Kidney glomerular epithelial cell (primary cell): ENCODE results near the gene PRDM8.
A peak's percentile ranks its signal among the peaks of the same experiment; 100 is the strongest.
"Not testable (repeated sequence)": the region's sequence is repeated elsewhere in the genome, so short reads cannot be mapped to it uniquely, and the experiment has no call there.

Experiments used
- DNase-seq: peaks from one replicate; lab custom pipeline; 2025; lab: John Stamatoyannopoulos, UW

PRDM8 gene

GRCh38 chr4:80196922-80197573 is at the start of gene PRDM8:
TSS of gene PRDM8 (plus strand) at chr4:80197503. CDS start at chr4:80200081, 2,578 bp downstream.
- no peak for DNase-seq

DNA sequence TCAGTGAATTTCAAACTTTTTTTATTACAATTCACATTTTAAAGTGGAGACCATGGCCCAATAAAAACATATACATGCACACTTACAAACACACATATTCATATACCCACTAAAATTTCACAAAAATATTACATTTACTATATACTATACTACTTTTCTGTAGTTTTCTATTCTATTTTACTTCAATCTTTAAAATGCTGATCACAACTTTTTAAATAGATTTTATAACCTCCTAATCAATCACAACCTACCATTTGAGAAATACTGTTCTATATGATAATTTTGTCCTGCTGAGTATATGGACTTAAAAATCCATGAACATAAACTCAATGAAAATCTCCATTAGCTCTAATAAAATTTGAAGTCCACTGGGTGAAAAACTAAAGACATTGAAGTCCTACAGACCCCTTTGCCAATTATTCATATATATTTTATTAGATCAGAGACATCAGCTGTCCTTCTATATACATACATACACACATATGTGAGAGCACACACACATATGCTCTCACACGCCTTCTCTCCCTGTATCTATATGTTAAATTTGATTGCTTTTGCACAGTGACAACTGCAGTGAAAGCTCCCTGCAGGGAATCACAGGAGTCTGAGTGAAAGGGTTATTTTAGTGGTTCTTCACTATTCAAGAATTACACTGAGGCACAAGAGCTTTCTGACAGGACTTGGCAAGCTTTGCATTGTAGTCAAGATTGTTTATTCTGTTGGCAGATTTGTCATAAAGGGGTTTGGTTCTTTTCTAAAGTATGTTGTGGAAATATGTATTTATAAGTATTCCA is 46.7 kb upstream of the PRDM8 start:
- no peak for DNase-seq

DNA sequence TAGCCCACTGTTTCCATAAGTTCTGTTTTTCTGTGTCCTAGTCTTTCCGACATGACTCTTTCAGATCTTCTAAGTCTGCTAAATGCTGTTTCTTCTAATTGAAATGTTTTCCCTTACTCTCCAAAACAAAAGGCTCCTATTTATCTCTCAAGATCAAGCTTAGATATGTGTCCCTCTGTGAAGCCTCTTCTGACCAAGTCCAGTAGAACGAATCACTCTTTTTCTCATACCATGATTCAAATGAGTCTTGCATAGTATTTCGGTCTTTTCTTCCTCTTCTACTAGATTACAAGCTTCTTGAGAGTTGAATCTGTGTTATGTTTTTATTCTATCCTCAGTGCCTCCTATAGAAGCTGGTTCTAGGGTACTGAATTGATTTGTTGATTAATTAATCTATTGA is 45.3 kb upstream of the PRDM8 start:
- no peak for DNase-seq

DNA sequence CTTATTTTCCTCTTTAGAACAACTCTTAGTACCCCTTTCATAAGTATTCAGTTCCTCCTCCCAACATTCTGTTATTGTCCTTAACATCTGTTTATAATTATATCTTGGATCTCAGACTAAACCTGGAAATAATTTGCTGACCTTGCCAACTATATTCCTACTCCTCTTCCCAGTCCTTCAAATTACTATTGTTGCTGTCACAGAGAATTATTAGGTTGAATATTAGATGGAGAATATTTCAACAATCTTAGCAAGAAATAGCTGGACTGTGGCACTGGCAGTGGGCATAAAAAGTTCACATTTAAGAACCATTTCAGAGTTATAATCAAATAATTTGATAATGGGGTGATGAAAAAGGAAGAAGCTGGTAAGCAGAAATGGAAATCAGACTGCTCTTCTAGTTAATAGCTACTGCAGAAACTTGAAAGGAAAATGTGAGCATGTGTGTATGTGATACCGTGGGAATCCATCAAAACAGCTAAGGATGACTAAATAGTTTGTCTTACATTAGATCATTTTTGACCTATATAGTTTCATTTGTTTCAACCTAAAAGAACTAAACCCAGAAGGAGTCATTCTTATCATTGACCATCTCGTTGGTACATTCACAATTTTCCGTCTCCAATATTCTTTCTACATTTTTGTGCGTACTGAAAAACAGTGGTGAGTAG is 43.3 kb upstream of the PRDM8 start:
- no peak for DNase-seq

- DNase-seq = no peak
Observed at GRCh38 chr4:80154545-80154933, 42.8 kb upstream of the PRDM8 start.

DNA sequence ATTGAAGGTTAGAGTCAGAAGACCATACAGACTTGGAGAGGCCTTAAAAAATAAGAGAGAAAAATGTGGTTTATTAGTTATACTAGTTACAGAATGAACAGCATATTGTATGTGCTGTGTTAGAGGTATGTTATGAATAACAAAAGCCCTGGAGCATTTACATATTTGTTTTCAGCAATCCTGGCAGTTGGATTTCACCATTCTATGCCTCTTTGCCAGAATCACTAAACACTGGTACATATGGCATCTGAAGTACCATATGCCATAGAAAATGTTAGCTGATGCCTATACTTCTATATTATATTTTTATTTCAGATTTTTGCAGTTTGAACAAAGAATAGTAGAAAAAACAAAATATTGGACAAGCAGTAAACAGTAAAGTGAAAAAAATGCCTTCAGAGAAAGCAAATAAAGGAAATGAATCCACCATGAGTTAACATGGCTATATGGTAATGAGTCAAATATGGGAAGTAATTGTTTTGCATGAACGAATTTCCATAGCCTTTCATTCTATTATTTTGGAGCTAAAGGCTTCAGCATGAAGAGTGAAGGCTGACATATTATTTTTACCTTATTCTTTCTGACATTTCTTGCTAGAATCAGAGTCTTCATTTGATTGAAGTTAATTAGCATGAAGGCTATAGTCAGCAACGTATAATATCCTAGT is 41.9 kb upstream of the PRDM8 start:
- no peak for DNase-seq

GRCh38 chr4:80156410-80156809 is 40.9 kb upstream of the PRDM8 start:
- no peak for DNase-seq

- DNase-seq = no peak
Observed at GRCh38 chr4:80161413-80162058, 35.8 kb upstream of the PRDM8 start.

DNA sequence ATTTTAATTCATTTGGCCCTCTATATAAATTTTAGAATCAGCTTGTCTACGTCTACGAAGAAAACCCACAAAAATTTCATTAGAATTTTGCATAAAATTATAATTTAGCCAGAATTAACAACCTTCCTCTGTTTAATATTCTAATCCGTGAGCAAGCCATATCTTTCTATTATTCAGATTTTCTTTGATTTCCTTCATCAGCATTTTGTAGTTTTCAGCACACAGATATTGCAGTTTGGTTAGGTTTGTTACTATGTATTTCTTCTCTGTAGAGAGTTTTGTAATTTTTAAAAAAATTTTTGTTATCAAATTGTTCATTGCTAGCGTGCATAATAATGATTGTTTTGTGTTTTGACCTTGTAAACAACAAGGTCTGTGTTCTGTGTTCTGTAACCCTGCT is 34.9 kb upstream of the PRDM8 start:
- DNase-seq = no peak

- DNase-seq = no peak
Observed at GRCh38 chr4:80165855-80166254, 31.4 kb upstream of the PRDM8 start.

DNA sequence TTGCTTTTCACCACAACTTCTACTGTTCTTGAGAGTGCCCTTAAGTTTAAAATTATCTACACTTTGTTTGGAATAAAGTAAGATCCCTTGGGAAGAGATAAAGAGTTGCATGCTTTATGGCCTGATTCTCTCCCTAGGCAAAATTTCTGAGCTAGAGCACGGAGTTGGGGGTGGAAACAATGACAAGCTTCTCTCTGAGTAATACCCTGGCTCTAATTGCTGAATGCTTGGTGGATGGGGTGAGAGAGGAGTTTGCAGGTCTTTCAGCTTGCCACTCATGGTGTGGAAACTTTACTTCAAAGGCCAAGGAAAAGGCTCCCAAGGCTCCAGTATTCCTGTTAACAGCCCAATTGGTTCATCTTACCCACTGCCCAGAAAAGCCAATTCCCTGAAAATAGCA is 26.1 kb upstream of the PRDM8 start:
- DNase-seq = no peak

DNA sequence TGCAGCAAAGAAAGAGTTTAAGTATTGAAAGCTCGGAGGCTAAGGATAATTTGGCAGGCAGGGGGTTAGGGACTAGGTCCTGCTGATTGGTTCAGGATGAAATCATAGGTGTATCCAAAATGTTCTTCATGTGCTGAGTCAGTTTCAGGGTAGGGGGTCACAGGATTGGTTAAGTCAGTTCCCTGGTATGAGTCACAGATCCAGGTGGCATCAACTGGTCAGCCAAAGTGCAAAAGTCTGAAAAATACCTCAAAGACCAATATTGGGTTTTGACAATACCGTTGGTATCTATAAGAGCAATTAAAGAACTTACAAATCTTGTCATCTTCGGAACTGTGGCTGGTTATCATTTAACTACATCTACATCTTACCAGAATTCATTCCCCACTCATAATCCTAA is 25.6 kb upstream of the PRDM8 start:
- DNase-seq = no peak

DNA sequence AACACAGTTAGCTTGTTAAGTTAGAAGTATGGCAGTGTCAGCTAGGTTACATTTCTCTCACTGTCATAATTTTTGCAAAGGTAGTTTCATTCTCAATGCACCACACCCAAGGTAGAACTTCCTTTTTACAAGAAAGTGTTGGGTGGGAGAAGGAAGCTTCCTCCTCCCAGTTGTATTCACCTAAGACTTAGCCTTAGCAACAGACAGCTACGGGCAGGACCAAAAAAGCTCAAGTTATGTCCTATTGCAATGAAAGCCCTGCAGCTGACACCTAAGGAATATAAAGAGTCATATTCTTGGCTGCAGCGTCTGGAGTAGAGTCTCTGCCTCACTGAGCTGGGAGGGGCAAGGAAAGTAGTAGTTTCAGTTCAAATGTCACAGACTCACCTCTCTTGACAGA is 25.1 kb upstream of the PRDM8 start:
- DNase-seq = no peak

DNA sequence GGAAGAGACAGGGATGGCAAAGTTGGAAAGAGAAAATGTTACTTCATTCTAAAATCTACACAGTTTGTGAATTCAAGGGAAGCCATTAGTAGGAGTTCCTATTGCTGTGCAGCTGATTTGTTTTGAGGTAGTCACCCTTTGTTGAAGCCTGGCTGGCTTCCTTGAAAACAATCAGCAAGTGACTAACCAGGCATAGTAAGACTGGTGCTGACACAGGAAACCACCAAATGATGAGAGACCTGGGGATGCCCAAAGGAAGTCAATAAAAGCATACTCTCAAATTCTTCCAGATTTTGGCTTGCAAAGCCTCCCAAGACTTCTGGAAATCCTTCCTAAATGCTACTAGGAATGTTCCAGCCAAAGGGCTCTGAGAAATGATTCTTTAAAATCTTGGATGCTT is 23.9 kb upstream of the PRDM8 start:
- DNase-seq = peak; percentile 50

DNA sequence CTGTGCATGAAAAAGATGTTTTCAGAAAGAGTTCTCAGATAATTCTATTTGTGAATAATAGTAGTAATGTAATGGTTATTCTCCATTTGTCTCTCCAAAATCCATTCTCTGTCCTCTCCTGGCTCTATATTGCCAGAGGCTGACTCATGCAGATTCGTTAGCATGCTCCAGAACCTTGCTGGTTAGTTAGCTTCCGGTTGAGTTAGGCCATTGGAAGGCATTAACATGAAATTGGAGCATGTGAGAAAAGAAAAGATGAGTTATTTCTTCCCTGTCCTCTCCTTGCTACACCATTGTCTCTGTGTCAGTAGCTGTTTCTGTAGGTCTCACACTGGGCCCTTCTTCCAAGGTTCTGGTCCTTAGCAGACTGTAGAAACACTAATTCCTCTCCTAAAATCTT is 23.5 kb upstream of the PRDM8 start:
- no peak for DNase-seq

GRCh38 chr4:80177793-80178192 is 19.5 kb upstream of the PRDM8 start:
- DNase-seq = not testable (repeated sequence)

- no peak for DNase-seq
Observed at GRCh38 chr4:80178964-80179363, 18.3 kb upstream of the PRDM8 start.

GRCh38 chr4:80179637-80180161 is 17.6 kb upstream of the PRDM8 start:
- no peak for DNase-seq

DNA sequence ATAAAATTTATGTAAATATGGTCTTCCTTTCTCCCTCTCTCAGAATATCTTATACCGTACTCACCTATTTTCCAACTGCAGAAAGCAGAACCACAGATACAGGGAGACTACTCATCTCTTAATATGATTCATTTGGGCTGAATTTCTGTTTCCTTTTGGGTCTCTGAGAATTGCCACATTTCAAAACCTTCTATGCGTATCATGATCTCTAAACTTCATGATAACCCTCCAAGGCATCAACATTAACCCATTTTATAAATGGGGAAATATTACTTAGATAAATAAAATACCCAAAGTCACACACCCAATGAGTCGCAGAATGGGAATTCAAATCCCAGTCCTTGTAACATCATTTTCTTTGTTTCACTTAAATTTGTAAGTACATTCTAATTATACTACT is 16.6 kb upstream of the PRDM8 start:
- no peak for DNase-seq

GRCh38 chr4:80182237-80182866 is 15.0 kb upstream of the PRDM8 start:
- DNase-seq = no peak
